Measurements from ENCODE around the gene SLC26A11.

Gene SLC26A11

DNA sequence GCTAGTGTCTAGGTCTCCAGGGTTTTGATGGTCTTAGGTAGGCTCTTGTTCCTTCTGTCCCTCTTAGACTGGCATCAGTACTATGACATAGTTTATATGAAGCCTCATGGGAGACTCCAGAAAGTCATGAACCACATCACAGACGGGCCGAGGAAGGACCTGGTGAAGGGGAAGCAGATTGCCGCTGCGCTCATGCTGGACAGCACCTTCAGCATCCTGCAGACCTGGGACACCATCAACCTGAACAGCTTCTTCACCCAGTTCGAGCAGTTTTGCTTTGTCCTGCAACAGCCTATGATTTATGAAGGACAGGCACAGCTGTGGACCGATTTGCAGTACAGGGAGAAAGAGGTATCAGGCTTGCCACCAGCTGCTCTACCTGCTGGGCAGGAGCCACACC lies 74.4 kb downstream of the SLC26A11 start:
- no peaks in the 10 kb centered on the region for H4K20me1 ChIP-seq (ENCODE audit: low read depth, low read length)
- no peaks in the 10 kb centered on the region for H3K9me3 ChIP-seq (ENCODE audit: insufficient read depth, low read length)
- no peaks in the 10 kb centered on the region for H3K79me2 ChIP-seq (ENCODE audit: insufficient read depth, low read length)
- no peaks in the 10 kb centered on the region for H3K27me3 ChIP-seq (ENCODE audit: low read length)
- no peaks in the 10 kb centered on the region for H3K36me3 ChIP-seq (ENCODE audit: low read length)
- no peak overlapping the region for H3K4me2 ChIP-seq (ENCODE audit: low read depth, low read length, poor library complexity, severe bottlenecking)
- no peak overlapping the region for H3K9ac ChIP-seq (ENCODE audit: low read length)
- H3K27ac ChIP-seq (ENCODE audit: low read depth, low read length) = no peak overlapping the region
- H3F3A ChIP-seq (ENCODE audit: insufficient read depth) = no peaks in the 10 kb centered on the region
- TF ChIP-seq, protein P1, sequence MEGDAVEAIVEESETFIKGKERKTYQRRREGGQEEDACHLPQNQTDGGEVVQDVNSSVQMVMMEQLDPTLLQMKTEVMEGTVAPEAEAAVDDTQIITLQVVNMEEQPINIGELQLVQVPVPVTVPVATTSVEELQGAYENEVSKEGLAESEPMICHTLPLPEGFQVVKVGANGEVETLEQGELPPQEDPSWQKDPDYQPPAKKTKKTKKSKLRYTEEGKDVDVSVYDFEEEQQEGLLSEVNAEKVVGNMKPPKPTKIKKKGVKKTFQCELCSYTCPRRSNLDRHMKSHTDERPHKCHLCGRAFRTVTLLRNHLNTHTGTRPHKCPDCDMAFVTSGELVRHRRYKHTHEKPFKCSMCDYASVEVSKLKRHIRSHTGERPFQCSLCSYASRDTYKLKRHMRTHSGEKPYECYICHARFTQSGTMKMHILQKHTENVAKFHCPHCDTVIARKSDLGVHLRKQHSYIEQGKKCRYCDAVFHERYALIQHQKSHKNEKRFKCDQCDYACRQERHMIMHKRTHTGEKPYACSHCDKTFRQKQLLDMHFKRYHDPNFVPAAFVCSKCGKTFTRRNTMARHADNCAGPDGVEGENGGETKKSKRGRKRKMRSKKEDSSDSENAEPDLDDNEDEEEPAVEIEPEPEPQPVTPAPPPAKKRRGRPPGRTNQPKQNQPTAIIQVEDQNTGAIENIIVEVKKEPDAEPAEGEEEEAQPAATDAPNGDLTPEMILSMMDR (IDR thresholded peaks at IDR 0.05; ENCODE audit: insufficient read depth, low read length, poor library complexity, severe bottlenecking) = no peak
- TF ChIP-seq EZH2phosphoT487 (conservative IDR thresholded peaks at IDR 0.05; ENCODE audit: low read length) = no peak
- no peaks in the 10 kb centered on the region for H3K9me2 ChIP-seq (replicated peaks; ENCODE audit: insufficient read depth, low read length)
- no peak overlapping the region for H2AFZ ChIP-seq (ENCODE audit: low read depth, low read length, severe bottlenecking)
- H3K4me3 ChIP-seq (ENCODE audit: insufficient read depth, low read length, poor library complexity, severe bottlenecking) = no peak overlapping the region

- Histone ChIP-seq H3K4me2 (ENCODE audit: low read depth, low read length, poor library complexity, severe bottlenecking) (no peak overlapping the region), H3K79me2 (ENCODE audit: insufficient read depth, low read length) (no peaks in the 10 kb centered on the region), H3K27ac (ENCODE audit: low read depth, low read length) (no peak overlapping the region), H3K9ac (ENCODE audit: low read length) (no peak overlapping the region), H4K20me1 (ENCODE audit: low read depth, low read length) (no peaks in the 10 kb centered on the region), H3K4me3 (ENCODE audit: insufficient read depth, low read length, poor library complexity, severe bottlenecking) (no peak overlapping the region), H3F3A (ENCODE audit: insufficient read depth) (no peaks in the 10 kb centered on the region), H2AFZ (ENCODE audit: low read depth, low read length, severe bottlenecking) (no peak overlapping the region), H3K9me2 (replicated peaks; ENCODE audit: insufficient read depth, low read length) (no peaks in the 10 kb centered on the region), H3K36me3 (ENCODE audit: low read length) (no peaks in the 10 kb centered on the region), H3K27me3 (ENCODE audit: low read length) (no peaks in the 10 kb centered on the region), H3K9me3 (ENCODE audit: insufficient read depth, low read length) (no peaks in the 10 kb centered on the region)
- TF ChIP-seq, protein P1 (IDR thresholded peaks at IDR 0.05; ENCODE audit: insufficient read depth, low read length, poor library complexity, severe bottlenecking) = no peak
- TF ChIP-seq EZH2phosphoT487 (conservative IDR thresholded peaks at IDR 0.05; ENCODE audit: low read length) = no peak
Observed at GRCh38 chr17:80295146-80295545, 74.9 kb downstream of the SLC26A11 start.

GRCh38 chr17:80295559-80295958 lies 75.3 kb downstream of the SLC26A11 start:
- Histone ChIP-seq H3K9me2 (replicated peaks; ENCODE audit: insufficient read depth, low read length) (no peaks in the 10 kb centered on the region), H3K79me2 (ENCODE audit: insufficient read depth, low read length) (no peaks in the 10 kb centered on the region), H3K27ac (ENCODE audit: low read depth, low read length) (no peak overlapping the region), H3K4me3 (ENCODE audit: insufficient read depth, low read length, poor library complexity, severe bottlenecking) (no peak overlapping the region), H3K9ac (ENCODE audit: low read length) (no peak overlapping the region), H2AFZ (ENCODE audit: low read depth, low read length, severe bottlenecking) (no peak overlapping the region), H3K4me2 (ENCODE audit: low read depth, low read length, poor library complexity, severe bottlenecking) (no peak overlapping the region), H3K27me3 (ENCODE audit: low read length) (no peaks in the 10 kb centered on the region), H4K20me1 (ENCODE audit: low read depth, low read length) (no peaks in the 10 kb centered on the region), H3K9me3 (ENCODE audit: insufficient read depth, low read length) (no peaks in the 10 kb centered on the region), H3F3A (ENCODE audit: insufficient read depth) (no peaks in the 10 kb centered on the region), H3K36me3 (ENCODE audit: low read length) (no peaks in the 10 kb centered on the region)
- no peak for TF ChIP-seq EZH2phosphoT487 (conservative IDR thresholded peaks at IDR 0.05; ENCODE audit: low read length)

DNA sequence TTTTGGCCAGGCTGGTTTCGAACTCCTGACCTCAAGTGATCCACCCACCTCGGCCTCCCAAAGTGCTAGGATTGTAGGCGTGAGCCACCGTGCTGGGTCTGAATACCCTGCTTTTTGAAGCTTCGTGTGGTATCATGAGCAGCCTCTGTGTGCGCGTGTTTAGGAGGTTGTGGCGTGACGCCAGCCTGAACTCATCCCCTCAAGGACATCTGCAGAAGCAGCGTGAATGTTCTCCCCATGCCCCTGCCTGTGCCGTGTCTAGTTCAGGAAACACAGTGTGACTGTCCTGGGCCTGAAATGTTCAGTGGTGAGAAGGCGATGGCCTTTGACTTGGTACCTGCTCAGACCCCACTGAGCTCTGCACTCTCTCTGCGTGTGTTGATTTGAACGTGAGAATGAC lies 76.0 kb downstream of the SLC26A11 start:
- Histone ChIP-seq H3K79me2 (ENCODE audit: insufficient read depth, low read length) (no peaks in the 10 kb centered on the region), H3K4me3 (ENCODE audit: insufficient read depth, low read length, poor library complexity, severe bottlenecking) (no peak overlapping the region), H3F3A (ENCODE audit: insufficient read depth) (no peaks in the 10 kb centered on the region), H3K9ac (ENCODE audit: low read length) (no peak overlapping the region), H2AFZ (ENCODE audit: low read depth, low read length, severe bottlenecking) (no peak overlapping the region), H3K9me3 (ENCODE audit: insufficient read depth, low read length) (no peaks in the 10 kb centered on the region), H3K9me2 (replicated peaks; ENCODE audit: insufficient read depth, low read length) (no peaks in the 10 kb centered on the region), H3K27ac (ENCODE audit: low read depth, low read length) (no peak overlapping the region), H3K27me3 (ENCODE audit: low read length) (no peaks in the 10 kb centered on the region), H4K20me1 (ENCODE audit: low read depth, low read length) (no peaks in the 10 kb centered on the region), H3K4me2 (ENCODE audit: low read depth, low read length, poor library complexity, severe bottlenecking) (no peak overlapping the region), H3K36me3 (ENCODE audit: low read length) (no peaks in the 10 kb centered on the region)
- TF ChIP-seq, protein P1 (IDR thresholded peaks at IDR 0.05; ENCODE audit: insufficient read depth, low read length, poor library complexity, severe bottlenecking) = no peak
- TF ChIP-seq EZH2phosphoT487 (conservative IDR thresholded peaks at IDR 0.05; ENCODE audit: low read length) = no peak
